GM21360 (cell line): Measurements from ENCODE around the gene STAC3.

Source experiments
- ATAC-seq: cut with Tn5 transposase; IDR thresholded peaks from one replicate; pipeline ENCODE4 v1.9.1; 2021; ENCODE audit warnings: mild to moderate bottlenecking, moderate library complexity; ENCODE audit not compliant: unreplicated experiment

Gene STAC3

GRCh38 chr12:57195611-57196371, 55.2 kb downstream of the STAC3 start:
- no peak for ATAC-seq

GRCh38 chr12:57195186-57195585, 55.8 kb downstream of the STAC3 start:
- no peak for ATAC-seq

GRCh38 chr12:57194253-57194652, 56.7 kb downstream of the STAC3 start:
- no peak for ATAC-seq

GRCh38 chr12:57193706-57194245, 57.2 kb downstream of the STAC3 start:
- ATAC-seq, result no peak
